SK-N-SH treated with all-trans-retinoic acid at 6 μM for 48 hours (cell line): ENCODE data around the gene DGKE.

Source experiments
- ESRRG ChIP-seq: fragments of 250-450 bp; sonication (Bioruptor Pico); IDR thresholded peaks from 2 replicates; pipeline ENCODE4 v1.6.1; 2021; ENCODE audit warnings: mild to moderate bottlenecking
- RARB ChIP-seq: fragments of 250-450 bp; sonication (Bioruptor Pico); IDR thresholded peaks from 2 replicates; pipeline ENCODE4 v1.8.0; 2021; ENCODE audit warnings: mild to moderate bottlenecking, moderate library complexity
- ZFP30 ChIP-seq: fragments of 450-650 bp; formaldehyde crosslinking; IDR thresholded peaks from 2 replicates; pipeline ENCODE4 v1.5.0; 2022; ENCODE audit warnings: mild to moderate bottlenecking, moderate library complexity
- TF ChIP-seq, protein P1 (sequence below): fragments of 250-450 bp; sonication (Bioruptor Pico); IDR thresholded peaks from 2 replicates; pipeline ENCODE4 v1.5.0; 2020; ENCODE audit warnings: mild to moderate bottlenecking, moderate library complexity

GRCh38 chr17:56892333-56892732 lies 58.4 kb downstream of the DGKE start:
- TF ChIP-seq ESRRG (no peak), RARB (CRISPR knock-in tag) (no peak), ZFP30 (CRISPR knock-in tag) (no peak)
- TF ChIP-seq, protein P1, sequence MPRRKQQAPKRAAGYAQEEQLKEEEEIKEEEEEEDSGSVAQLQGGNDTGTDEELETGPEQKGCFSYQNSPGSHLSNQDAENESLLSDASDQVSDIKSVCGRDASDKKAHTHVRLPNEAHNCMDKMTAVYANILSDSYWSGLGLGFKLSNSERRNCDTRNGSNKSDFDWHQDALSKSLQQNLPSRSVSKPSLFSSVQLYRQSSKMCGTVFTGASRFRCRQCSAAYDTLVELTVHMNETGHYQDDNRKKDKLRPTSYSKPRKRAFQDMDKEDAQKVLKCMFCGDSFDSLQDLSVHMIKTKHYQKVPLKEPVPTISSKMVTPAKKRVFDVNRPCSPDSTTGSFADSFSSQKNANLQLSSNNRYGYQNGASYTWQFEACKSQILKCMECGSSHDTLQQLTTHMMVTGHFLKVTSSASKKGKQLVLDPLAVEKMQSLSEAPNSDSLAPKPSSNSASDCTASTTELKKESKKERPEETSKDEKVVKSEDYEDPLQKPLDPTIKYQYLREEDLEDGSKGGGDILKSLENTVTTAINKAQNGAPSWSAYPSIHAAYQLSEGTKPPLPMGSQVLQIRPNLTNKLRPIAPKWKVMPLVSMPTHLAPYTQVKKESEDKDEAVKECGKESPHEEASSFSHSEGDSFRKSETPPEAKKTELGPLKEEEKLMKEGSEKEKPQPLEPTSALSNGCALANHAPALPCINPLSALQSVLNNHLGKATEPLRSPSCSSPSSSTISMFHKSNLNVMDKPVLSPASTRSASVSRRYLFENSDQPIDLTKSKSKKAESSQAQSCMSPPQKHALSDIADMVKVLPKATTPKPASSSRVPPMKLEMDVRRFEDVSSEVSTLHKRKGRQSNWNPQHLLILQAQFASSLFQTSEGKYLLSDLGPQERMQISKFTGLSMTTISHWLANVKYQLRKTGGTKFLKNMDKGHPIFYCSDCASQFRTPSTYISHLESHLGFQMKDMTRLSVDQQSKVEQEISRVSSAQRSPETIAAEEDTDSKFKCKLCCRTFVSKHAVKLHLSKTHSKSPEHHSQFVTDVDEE (CRISPR knock-in tag) = no peak
